Cardiac septum (tissue), 1 donor: ENCODE data around the gene REM1. TPM values are rescaled to one million over a fixed set of nuclear protein-coding genes. Genes with fewer than 3 reads are reported as not detected.
"Not testable (repeated sequence)": the region's sequence is repeated elsewhere in the genome, so short reads cannot be mapped to it uniquely, and the experiment has no call there.

Source experiments
- DNase-seq: peaks from one replicate; pipeline ENCODE4 v3.0.0-alpha.2; 2020; ENCODE audit warnings: low spot score
- intact Hi-C: fragments of 100-400 bp; cut with DNase I; formaldehyde crosslinking; loops from one replicate; pipeline ENCODE4 v1.14.0; 2022
- long read RNA-seq: library from polyadenylated mRNA; unstranded; transcript quantifications from one replicate; pipeline ENCODE4 v2.0.0, GENCODE V29; 2021
- total RNA-seq: library from RNA; stranded (reverse); fragmentation: NEBNext Ultra II Directional; extraction: Animal tissue kit (Norgen Biotek cat#: 25700); gene quantifications from one replicate; pipeline ENCODE4 v1.2.1, GENCODE V29; 2021
- donor health status: DM: no; HTN: no; CAD: no.

Gene REM1
- 2.1 TPM for total RNA-seq
- long read RNA-seq, partial matches to known transcripts: 1 of 5 reads
- long read RNA-seq, other reads (novel, unspliced or antisense): 0 of 5 reads

- intact Hi-C loops: no loop called here
- no peak for DNase-seq
Measured at GRCh38 chr20:31474758-31475427, at the start of gene REM1, which contains the start of gene DEFB124. Gene REM1 (plus strand): TSS chr20:31475288. CDS start chr20:31476446, 1,158 bp downstream. Gene DEFB124 (minus strand): TSS chr20:31475127. CDS start chr20:31473013, 2,114 bp downstream.

GRCh38 chr20:31425797-31426196 is 49.3 kb upstream of the REM1 start:
- intact Hi-C loops: no loop called here
- no peak for DNase-seq

GRCh38 chr20:31426891-31427551 is 48.1 kb upstream of the REM1 start:
- intact Hi-C loops, DNase-seq: not testable (repeated sequence)

GRCh38 chr20:31427576-31427975 is 47.5 kb upstream of the REM1 start:
- DNase-seq, intact Hi-C loops: not testable (repeated sequence)

GRCh38 chr20:31430568-31431115 is 44.4 kb upstream of the REM1 start:
- intact Hi-C loops: no loop called here
- DNase-seq: no peak

- DNase-seq: no peak
- intact Hi-C loops: no loop called here
Measured at GRCh38 chr20:31440012-31440659, 35.0 kb upstream of the REM1 start, which contains the start of gene DEFB123. Gene DEFB123 (plus strand): TSS chr20:31440632. CDS start chr20:31440699, 67 bp downstream.

- DNase-seq: no peak
- intact Hi-C loops: no loop called here
Measured at GRCh38 chr20:31446084-31446819, 28.8 kb upstream of the REM1 start.

GRCh38 chr20:31449511-31450414 is 25.3 kb upstream of the REM1 start:
- intact Hi-C loops: no loop called here
- no peak for DNase-seq

GRCh38 chr20:31452575-31452974 is 22.5 kb upstream of the REM1 start:
- intact Hi-C loops: no loop called here
- no peak for DNase-seq

- intact Hi-C loops: no loop called here
- no peak for DNase-seq
Measured at GRCh38 chr20:31454361-31454760, 20.7 kb upstream of the REM1 start.

- DNase-seq, intact Hi-C loops: not testable (repeated sequence)
Measured at GRCh38 chr20:31470946-31471345, 4.1 kb upstream of the REM1 start.

GRCh38 chr20:31472395-31473330 is 2.4 kb upstream of the REM1 start:
- no peak for DNase-seq
- intact Hi-C loops: no loop called here

- intact Hi-C loops: no loop called here
Measured at GRCh38 chr20:31473331-31474096, 1.6 kb upstream of the REM1 start.

GRCh38 chr20:31474097-31474436 is 1.0 kb upstream of the REM1 start:
- intact Hi-C loops: no loop called here
- no peak for DNase-seq

More at GRCh38 chr20:31473331-31474096, 1.6 kb upstream of the REM1 start:
- DNase-seq: no peak

GRCh38 chr20:31475472-31476293 is 595 bp downstream of the REM1 start:
- intact Hi-C loops: no loop called here
- no peak for DNase-seq

GRCh38 chr20:31476294-31476585 is 1.2 kb downstream of the REM1 start:
- intact Hi-C loops: no loop called here
- no peak for DNase-seq
